AG04450 (cell line): ENCODE data around the gene PRDM7. TPM values are rescaled to one million over a fixed set of nuclear protein-coding genes. Genes with fewer than 3 reads are reported as not detected.

Source experiments
- CTCF ChIA-PET: fragments of 300-600, 350-600 bp; formaldehyde crosslinking; extraction: SDS; loops from one replicate; lab custom pipeline; 2022; ENCODE audit warnings: antibody characterized with exemption, inconsistent platforms; lab: Charles Lee
- POLR2A ChIA-PET: fragments of 350-600 bp; formaldehyde crosslinking; extraction: SDS; loops from one replicate; lab custom pipeline; 2021; ENCODE audit warnings: antibody characterized with exemption, inconsistent platforms; lab: Yijun Ruan, JAX
- DNase-seq: peaks from one replicate; pipeline ENCODE4 v3.0.0-alpha.2; 2011; ENCODE audit warnings: low read depth, low spot score
- H3K27ac ChIP-seq: one replicate; pipeline ENCODE4 v1.5.1; 2012; ENCODE audit warnings: low read depth, low read length, control low read depth
- H3K27me3 ChIP-seq: one replicate; pipeline ENCODE4 v1.6.0; 2012; ENCODE audit warnings: low read length; ENCODE audit not compliant: control insufficient read depth, insufficient read depth
- H3K4me3 ChIP-seq: 2 replicates; pipeline ENCODE4 v1.5.1; 2011; ENCODE audit warnings: mild to moderate bottlenecking, low read depth, low read length, control low read depth
- H3K9me3 ChIP-seq: 2 replicates; pipeline ENCODE4 v1.5.1; 2012; ENCODE audit warnings: low read length; ENCODE audit not compliant: control insufficient read depth, insufficient read depth
- CTCF ChIP-seq: IDR thresholded peaks from 2 replicates; pipeline ENCODE4 v1.5.1; 2011; ENCODE audit warnings: low read depth, low read length, control low read depth, inconsistent platforms
- polyA plus RNA-seq: library from polyadenylated mRNA; depleted of rRNA; stranded (reverse); fragments of >200 nt; gene quantifications from 2 replicates; pipeline ENCODE4 v1.2.3, GENCODE V29; 2011

Gene PRDM7
- polyA plus RNA-seq, 1 experiment: not detected

GRCh38 chr16:90081606-90081970 lies 4.5 kb upstream of the PRDM7 start:
- Histone ChIP-seq H3K4me3 (no peak overlapping the region), H3K27me3 (peaks cover 2% of the 10 kb centered on the region), H3K9me3 (peaks cover 6% of the 10 kb centered on the region; the same call in 1 of the 2 replicates), H3K27ac (no peak overlapping the region)
- CTCF ChIA-PET: no interaction called here
- POLR2A ChIA-PET: no interaction called here
- no peak for TF ChIP-seq CTCF
- no peak for DNase-seq

DNA sequence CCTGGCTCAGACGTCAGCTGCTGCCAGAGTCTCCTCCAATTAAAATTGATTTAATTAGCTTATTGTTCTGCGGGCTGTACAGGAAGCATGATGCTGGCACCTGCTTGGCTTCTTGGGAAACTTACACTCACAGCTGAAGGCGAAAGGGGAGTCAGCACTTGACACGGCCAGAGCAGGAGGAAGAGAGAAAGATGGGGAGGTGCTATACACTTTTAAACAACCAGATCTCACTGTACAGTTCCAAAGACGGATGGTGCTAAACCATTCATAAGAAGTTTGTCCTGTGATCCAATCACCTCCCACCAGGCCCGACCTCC lies 1.4 kb upstream of the PRDM7 start:
- no peak for TF ChIP-seq CTCF
- Histone ChIP-seq H3K27me3 (peaks cover 2% of the 10 kb centered on the region), H3K9me3 (peaks cover 6% of the 10 kb centered on the region; the same call in 1 of the 2 replicates), H3K4me3 (no peak overlapping the region), H3K27ac (no peak overlapping the region)
- POLR2A ChIA-PET: no interaction called here
- no peak for DNase-seq
- CTCF ChIA-PET: no interaction called here

- POLR2A ChIA-PET: no interaction called here
- CTCF ChIA-PET: no interaction called here
- Histone ChIP-seq H3K4me3 (peak overlapping the region; percentile 29), H3K27ac (no peak overlapping the region), H3K27me3 (peaks cover 2% of the 10 kb centered on the region), H3K9me3 (peaks cover 6% of the 10 kb centered on the region; the same call in 1 of the 2 replicates)
- DNase-seq: no peak
- no peak for TF ChIP-seq CTCF
These were observed 837 bp upstream of the PRDM7 start for GRCh38 chr16:90077757-90078578.

DNA sequence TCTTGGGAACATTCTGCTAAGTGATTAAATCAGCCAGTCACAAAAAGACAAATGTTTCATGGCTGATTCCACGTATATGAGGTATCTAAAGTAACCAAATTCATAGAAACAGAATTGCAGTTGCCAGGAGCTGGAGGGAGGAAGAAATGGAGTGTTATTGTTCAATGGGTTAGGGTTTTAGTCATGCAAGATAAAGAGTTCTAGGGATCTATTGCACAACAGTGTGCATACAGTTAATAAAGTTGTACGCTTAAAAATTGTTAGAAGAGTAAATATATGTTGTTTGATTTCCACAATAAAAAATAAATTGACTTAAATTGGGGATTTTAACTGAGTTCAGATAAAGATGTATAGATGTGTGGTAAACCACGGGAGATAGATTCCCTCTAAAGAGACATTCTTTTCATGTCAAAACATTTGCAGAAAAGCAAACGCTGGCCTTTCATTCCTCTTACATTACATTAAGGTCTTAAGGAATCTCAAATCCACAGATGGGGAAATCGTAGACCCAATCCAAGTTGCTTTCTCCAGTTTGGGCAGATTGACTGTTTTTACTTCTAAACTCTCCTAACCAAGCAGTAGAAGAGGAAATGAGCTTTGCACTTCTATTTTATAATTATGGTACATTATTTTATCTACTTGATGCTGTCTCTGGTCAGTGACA lies 4.6 kb downstream of the PRDM7 start:
- POLR2A ChIA-PET: no interaction called here

More for the DNA sequence above, 4.6 kb downstream of the PRDM7 start:
- H3K4me3 ChIP-seq: no peak overlapping the region
- DNase-seq: no peak
- TF ChIP-seq CTCF: no peak
- CTCF ChIA-PET: interaction anchor here (1.6 kb wide), 1 partner anchor 10 kb away, joined by 7 read pairs; no protein-coding TSS in a partner anchor
- no peak overlapping the region for H3K27ac ChIP-seq
- peaks cover 6% of the 10 kb centered on the region; the same call in 1 of the 2 replicates for H3K9me3 ChIP-seq
- peaks cover 3% of the 10 kb centered on the region for H3K27me3 ChIP-seq
